OCI-LY7 (cell line): ENCODE measurements around the gene UBE4B.

ENCODE experiments used
- EZH2phosphoT487 ChIP-seq: fragments of 200-600 bp; sonication (generic); IDR thresholded peaks from 2 replicates; pipeline ENCODE4 v1.6.1; 2018; ENCODE audit warnings: low read depth, borderline replicate concordance, mild to moderate bottlenecking, mixed run types, antibody characterized with exemption, low read length, moderate library complexity, mixed read lengths
- TF ChIP-seq, protein P1 (sequence below): fragments of 200-600 bp; sonication (generic); conservative IDR thresholded peaks from 2 replicates; pipeline ENCODE4 v1.5.1; 2014; ENCODE audit warnings: mild to moderate bottlenecking, antibody characterized with exemption, low read length, moderate library complexity, mixed read lengths

DNA sequence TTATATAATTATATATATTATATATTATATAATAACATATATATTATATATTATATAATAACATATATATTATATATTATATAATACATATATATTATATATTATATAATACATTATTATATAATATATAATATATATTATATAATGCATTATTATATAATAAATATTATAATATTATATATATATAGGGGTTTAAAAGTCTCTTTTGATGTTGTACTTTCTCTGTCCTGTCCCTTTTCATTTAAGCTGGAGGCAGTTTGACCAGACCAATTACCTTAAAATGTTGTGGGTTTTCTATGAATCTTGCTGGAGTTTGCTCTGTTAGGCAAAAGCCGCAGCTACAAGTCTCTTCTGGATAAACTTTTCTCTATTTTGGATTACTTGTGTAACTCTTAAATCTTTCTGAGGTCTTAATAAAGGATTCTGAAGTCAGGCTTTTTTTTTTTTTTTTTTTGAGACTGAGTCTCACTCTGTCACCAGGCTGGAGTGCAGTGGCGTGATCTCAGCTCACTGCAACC lies 155.4 kb downstream of the UBE4B start:
- TF ChIP-seq, protein P1, sequence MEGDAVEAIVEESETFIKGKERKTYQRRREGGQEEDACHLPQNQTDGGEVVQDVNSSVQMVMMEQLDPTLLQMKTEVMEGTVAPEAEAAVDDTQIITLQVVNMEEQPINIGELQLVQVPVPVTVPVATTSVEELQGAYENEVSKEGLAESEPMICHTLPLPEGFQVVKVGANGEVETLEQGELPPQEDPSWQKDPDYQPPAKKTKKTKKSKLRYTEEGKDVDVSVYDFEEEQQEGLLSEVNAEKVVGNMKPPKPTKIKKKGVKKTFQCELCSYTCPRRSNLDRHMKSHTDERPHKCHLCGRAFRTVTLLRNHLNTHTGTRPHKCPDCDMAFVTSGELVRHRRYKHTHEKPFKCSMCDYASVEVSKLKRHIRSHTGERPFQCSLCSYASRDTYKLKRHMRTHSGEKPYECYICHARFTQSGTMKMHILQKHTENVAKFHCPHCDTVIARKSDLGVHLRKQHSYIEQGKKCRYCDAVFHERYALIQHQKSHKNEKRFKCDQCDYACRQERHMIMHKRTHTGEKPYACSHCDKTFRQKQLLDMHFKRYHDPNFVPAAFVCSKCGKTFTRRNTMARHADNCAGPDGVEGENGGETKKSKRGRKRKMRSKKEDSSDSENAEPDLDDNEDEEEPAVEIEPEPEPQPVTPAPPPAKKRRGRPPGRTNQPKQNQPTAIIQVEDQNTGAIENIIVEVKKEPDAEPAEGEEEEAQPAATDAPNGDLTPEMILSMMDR, result no peak
- no peak for TF ChIP-seq EZH2phosphoT487
